Right cardiac atrium (tissue), 5 donors: ENCODE results near the gene TCF12. TPM values are rescaled to one million over a fixed set of nuclear protein-coding genes. Genes with fewer than 3 reads are reported as not detected.

Source experiments
- ATAC-seq, 2 donors: fragments of 200-7000 bp; cut with Tn5 transposase; one replicate each; pipeline versions ENCODE4 v1.8.0 to v1.9.1; 2020; ENCODE audit warnings: moderate library complexity in 2 of 2, mild to moderate bottlenecking in 1 of 2
- DNase-seq, 3 donors: peaks; one replicate each; pipeline ENCODE4 v3.0.0-alpha.2; 2020
- H3K27ac ChIP-seq: one replicate; pipeline ENCODE4 v1.5.1; 2013; ENCODE audit warnings: mild to moderate bottlenecking, low read length, control low read depth, moderate library complexity
- H3K27me3 ChIP-seq: one replicate; pipeline ENCODE4 v1.6.1; 2013; ENCODE audit not compliant: control insufficient read depth, insufficient read depth
- H3K4me1 ChIP-seq: one replicate; pipeline ENCODE4 v1.6.1; 2013; ENCODE audit warnings: low read length; ENCODE audit not compliant: control insufficient read depth, insufficient read depth
- H3K4me3 ChIP-seq: one replicate; pipeline ENCODE4 v1.5.1; 2013; ENCODE audit warnings: low read length, control low read depth
- H3K9me3 ChIP-seq: one replicate; pipeline ENCODE4 v1.6.1; 2013; ENCODE audit warnings: low read length; ENCODE audit not compliant: control insufficient read depth
- WGBS: extraction: QIAGEN DNeasy Blood & Tissue Kit; methylation state at CpG from one replicate; pipeline ENCODE4 v1.1.7; 2013; 5-methylcytosine and 5-hydroxymethylcytosine counted together
- intact Hi-C, 4 donors: fragments of 100-400 bp; cut with DNase I; formaldehyde crosslinking; loops; one replicate each; pipeline versions ENCODE4 v1.11.0 to v1.14.0; 2022 to 2023
- polyA plus RNA-seq: library from polyadenylated mRNA; stranded (reverse); fragments of 200-250 nt; gene quantifications from one replicate; pipeline ENCODE4 v1.2.3, GENCODE V29; 2013
- total RNA-seq, 4 donors: library from RNA; stranded (reverse); fragmentation: NEBNext Ultra II Directional; extraction: Animal tissue kit (Norgen Biotek cat#: 25700); gene quantifications; one replicate each; pipeline ENCODE4 v1.2.1, GENCODE V29; 2021
- donor health status: healthy with polysubstance abuse.
- donor health status: DM: no; HTN: yes; CAD: no.
- donor health status: DM: no; HTN: no; CAD: no.
- donor health status: DM: no; HTN: yes; CAD: no; lungs with severe emphysema.
- donor health status: DM: yes; HTN: yes; CAD: no.

The TCF12 gene
- total and polyA plus RNA-seq, 5 donors = 11.7 to 58.8 (median 51.5) TPM

- no peaks in the 10 kb centered on the region for H3K27me3 ChIP-seq
- H3K27ac ChIP-seq = peak overlapping the region; percentile 19
- no peak overlapping the region for H3K4me3 ChIP-seq
- H3K9me3 ChIP-seq = no peaks in the 10 kb centered on the region
- ATAC-seq (peak; percentile 46 to 47), DNase-seq (no peak)
- peaks cover 4% of the 10 kb centered on the region for H3K4me1 ChIP-seq
- intact Hi-C loops = no loop called here
- WGBS = 59% methylated on average over 9 of the region's 9 CpGs
These were observed 58.8 kb downstream of the TCF12 start for GRCh38 chr15:56977232-56977631.

DNA sequence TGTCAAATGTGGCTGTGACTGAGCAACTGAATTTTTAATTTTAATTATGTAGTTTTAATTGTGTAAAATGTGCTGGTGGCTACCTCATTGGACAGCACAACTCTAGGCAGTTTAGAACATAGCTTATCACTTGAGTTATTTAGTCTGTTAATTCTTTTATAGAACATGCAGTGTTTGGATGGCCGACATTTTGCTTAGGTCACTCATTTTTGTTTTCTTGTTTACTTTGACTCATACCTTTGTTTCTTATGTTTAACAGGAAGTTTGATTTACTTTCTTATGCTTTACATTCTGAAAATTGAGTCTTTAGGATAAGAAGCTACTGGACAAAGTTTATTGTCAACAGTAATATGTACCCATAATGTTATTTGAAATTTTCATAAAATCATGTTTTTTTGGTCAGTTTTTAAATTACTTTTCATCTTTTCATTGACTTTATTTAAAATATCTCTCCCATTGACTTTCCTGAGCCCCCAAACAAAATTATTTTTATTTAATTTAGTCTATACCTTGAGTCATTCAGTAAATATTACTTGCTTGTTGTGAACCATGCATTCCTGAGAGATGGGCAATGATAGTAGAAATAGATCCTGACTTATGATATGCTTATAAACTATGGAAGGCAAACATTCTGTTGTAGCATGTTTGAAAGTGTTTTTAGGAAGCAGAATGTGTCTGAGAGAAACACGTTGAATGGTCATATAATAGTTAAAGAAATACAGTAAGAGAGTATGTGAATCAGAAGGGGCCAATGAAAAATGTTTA lies 60.6 kb downstream of the TCF12 start:
- ATAC-seq (no peak), DNase-seq (no peak)
- no peak overlapping the region for H3K4me3 ChIP-seq
- no peak overlapping the region for H3K27ac ChIP-seq
- intact Hi-C loops = no loop called here
- peaks cover 6% of the 10 kb centered on the region for H3K4me1 ChIP-seq
- H3K27me3 ChIP-seq = no peaks in the 10 kb centered on the region
- 91% methylated on average over 2 of the region's 2 CpGs for WGBS
- no peaks in the 10 kb centered on the region for H3K9me3 ChIP-seq

GRCh38 chr15:56980473-56980872 lies 62.0 kb downstream of the TCF12 start:
- DNase-seq = no peak
- Histone ChIP-seq H3K27me3 (no peaks in the 10 kb centered on the region), H3K9me3 (no peaks in the 10 kb centered on the region), H3K4me1 (peaks cover 6% of the 10 kb centered on the region), H3K27ac (no peak overlapping the region), H3K4me3 (no peak overlapping the region)
- no peak for ATAC-seq
- intact Hi-C loops = no loop called here
- 83% methylated on average over 3 of the region's 3 CpGs for WGBS

- intact Hi-C loops = no loop called here
- Histone ChIP-seq H3K4me3 (no peak overlapping the region), H3K9me3 (no peaks in the 10 kb centered on the region), H3K4me1 (peaks cover 6% of the 10 kb centered on the region), H3K27ac (no peak overlapping the region), H3K27me3 (no peaks in the 10 kb centered on the region)
- DNase-seq (no peak), ATAC-seq (no peak)
- 93% methylated on average over 3 of the region's 3 CpGs for WGBS
These were observed 62.7 kb downstream of the TCF12 start for GRCh38 chr15:56981160-56981559.

GRCh38 chr15:56982987-56983386 lies 64.5 kb downstream of the TCF12 start:
- WGBS = 48% methylated on average over 1 of the region's 1 CpG
- no peaks in the 10 kb centered on the region for H3K27me3 ChIP-seq
- no peak overlapping the region for H3K27ac ChIP-seq
- H3K9me3 ChIP-seq = no peaks in the 10 kb centered on the region
- DNase-seq (no peak), ATAC-seq (no peak)
- peaks cover 6% of the 10 kb centered on the region for H3K4me1 ChIP-seq
- intact Hi-C loops = no loop called here
- H3K4me3 ChIP-seq = no peak overlapping the region

- DNase-seq (no peak), ATAC-seq (no peak)
- 43% methylated on average over 3 of the region's 3 CpGs for WGBS
- no peak overlapping the region for H3K27ac ChIP-seq
- intact Hi-C loops = no loop called here
- no peak overlapping the region for H3K4me3 ChIP-seq
- H3K27me3 ChIP-seq = no peaks in the 10 kb centered on the region
- H3K4me1 ChIP-seq = peaks cover 6% of the 10 kb centered on the region
- no peaks in the 10 kb centered on the region for H3K9me3 ChIP-seq
These were observed 66.4 kb downstream of the TCF12 start for GRCh38 chr15:56984681-56985481.

GRCh38 chr15:56985856-56986255 lies 67.4 kb downstream of the TCF12 start:
- no peak for DNase-seq
- no peaks in the 10 kb centered on the region for H3K9me3 ChIP-seq
- 89% methylated on average over 1 of the region's 1 CpG for WGBS

DNA sequence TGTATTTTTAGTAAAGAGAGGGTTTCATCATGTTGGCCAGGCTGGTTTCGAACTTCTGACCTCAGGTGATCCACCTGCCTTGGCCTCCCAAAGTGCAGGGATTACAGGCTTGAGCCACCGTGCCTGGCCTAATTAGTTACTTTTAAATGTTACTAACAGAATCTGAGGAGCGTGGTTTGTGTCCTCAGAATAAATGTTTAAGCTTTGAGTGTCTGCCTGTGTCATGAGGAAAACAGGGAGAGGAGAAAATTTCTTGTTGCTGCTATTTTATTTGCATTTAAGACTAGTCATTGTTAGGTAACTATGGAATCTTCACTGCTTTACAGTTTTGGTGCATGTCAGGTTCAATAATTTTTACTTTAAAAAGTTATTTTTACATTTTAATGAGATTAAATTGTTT lies 68.8 kb downstream of the TCF12 start:
- no peaks in the 10 kb centered on the region for H3K9me3 ChIP-seq
- intact Hi-C loops = no loop called here
- peaks cover 2% of the 10 kb centered on the region for H3K4me1 ChIP-seq
- DNase-seq (no peak), ATAC-seq (no peak)
- no peaks in the 10 kb centered on the region for H3K27me3 ChIP-seq
- H3K4me3 ChIP-seq = no peak overlapping the region
- no peak overlapping the region for H3K27ac ChIP-seq
- 86% methylated on average over 3 of the region's 3 CpGs for WGBS

More at GRCh38 chr15:56985856-56986255, 67.4 kb downstream of the TCF12 start:
- no peak for ATAC-seq
- Histone ChIP-seq H3K27me3 (no peaks in the 10 kb centered on the region), H3K27ac (no peak overlapping the region), H3K4me3 (no peak overlapping the region), H3K4me1 (peaks cover 4% of the 10 kb centered on the region)
- intact Hi-C loops = no loop called here

DNA sequence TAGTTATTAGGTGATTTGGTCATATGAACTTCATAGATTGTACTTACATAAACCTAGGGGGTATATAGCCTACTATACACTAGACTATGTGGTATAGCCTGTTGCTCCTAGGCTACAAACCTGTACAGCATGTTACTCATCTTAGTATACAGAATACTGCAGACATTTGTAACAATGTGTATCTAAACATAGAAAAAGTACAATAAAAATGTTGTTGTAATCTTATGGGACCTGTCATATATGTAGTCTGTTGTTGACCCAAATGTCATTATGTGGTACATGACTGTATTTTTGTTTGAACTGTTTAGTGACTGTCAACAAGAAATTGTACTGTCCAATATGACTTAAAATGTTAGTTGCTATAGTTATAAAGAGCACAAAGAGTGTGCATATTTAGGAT lies 69.8 kb downstream of the TCF12 start:
- no peaks in the 10 kb centered on the region for H3K9me3 ChIP-seq
- intact Hi-C loops = no loop called here
- DNase-seq = no peak
- no peak overlapping the region for H3K27ac ChIP-seq
- no peak for ATAC-seq
- H3K4me1 ChIP-seq = peaks cover 2% of the 10 kb centered on the region
- no peak overlapping the region for H3K4me3 ChIP-seq
- no peaks in the 10 kb centered on the region for H3K27me3 ChIP-seq

DNA sequence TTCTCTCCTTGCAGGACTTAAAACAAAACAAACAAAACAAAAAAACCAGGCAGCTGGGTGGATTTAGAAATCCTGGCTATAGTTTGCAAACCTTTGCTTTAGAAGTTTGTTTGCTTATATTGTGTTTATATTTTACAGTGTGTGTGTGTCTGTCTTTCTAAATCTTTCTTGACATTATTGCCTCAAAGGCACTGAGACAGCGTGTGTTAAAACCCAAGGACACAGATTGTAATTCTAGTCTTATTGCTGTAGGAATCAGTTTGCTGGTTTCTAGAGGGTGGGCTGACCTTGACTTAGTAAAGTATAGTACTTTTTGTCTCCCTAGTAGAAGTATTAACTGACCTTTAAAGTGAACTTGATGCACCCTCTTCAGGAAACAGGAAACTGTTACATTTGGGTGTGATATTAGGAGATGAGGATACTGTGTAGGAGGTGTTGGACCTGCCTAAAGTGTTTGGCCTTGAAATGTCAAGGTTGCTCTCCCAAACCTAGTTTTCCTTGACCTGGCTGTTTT lies 71.0 kb downstream of the TCF12 start:
- WGBS = 58% methylated on average over 1 of the region's 1 CpG
- Histone ChIP-seq H3K4me3 (no peak overlapping the region), H3K27me3 (no peaks in the 10 kb centered on the region), H3K27ac (no peak overlapping the region), H3K4me1 (no peaks in the 10 kb centered on the region), H3K9me3 (no peaks in the 10 kb centered on the region)
- ATAC-seq (peak; percentile 60 to 67), DNase-seq (no peak)
- intact Hi-C loops = no loop called here

DNA sequence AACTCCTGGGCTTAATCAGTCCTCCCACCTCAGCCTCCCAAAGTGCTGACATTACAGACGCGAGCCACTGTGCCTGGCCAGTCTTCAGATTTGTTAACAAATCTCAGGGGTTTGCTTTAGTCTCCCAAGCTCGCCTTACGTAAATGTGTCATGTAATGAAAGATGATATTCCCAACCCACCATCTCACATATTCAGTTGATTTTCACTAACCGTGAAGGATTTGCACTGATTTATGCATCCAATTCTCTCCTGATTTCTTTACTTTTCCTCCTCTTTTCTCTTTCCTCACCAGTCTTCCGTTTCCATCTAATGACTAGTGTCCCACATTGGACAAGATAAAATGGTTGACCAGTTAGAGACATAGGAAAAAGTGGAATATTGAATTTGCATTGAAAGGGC lies 72.6 kb downstream of the TCF12 start:
- ATAC-seq (no peak), DNase-seq (no peak)
- Histone ChIP-seq H3K4me1 (no peaks in the 10 kb centered on the region), H3K27me3 (no peaks in the 10 kb centered on the region), H3K27ac (no peak overlapping the region), H3K9me3 (no peaks in the 10 kb centered on the region), H3K4me3 (no peak overlapping the region)
- intact Hi-C loops = no loop called here
- WGBS = 95% methylated on average over 6 of the region's 6 CpGs
